ENCODE data around the gene FAM50A. TPM values are rescaled to one million over a fixed set of nuclear protein-coding genes. Genes with fewer than 3 reads are reported as not detected.
A peak's percentile ranks its signal among the peaks of the same experiment; 100 is the strongest.

FAM50A gene
- total RNA-seq, 4 donors from 2014 or later: 18.9 to 37.0 (median 22.7) TPM

- no peak for DNase-seq (ENCODE audit: low spot score in 2 of 2)
- intact Hi-C loops (cut with DNase I; ENCODE audit: low total_unique reads): no loop called here
- WGBS, 2 donors: 90 to 93% methylated on average over 17 to 19 of the region's 19 CpGs
- no peak for TF ChIP-seq POLR2A (IDR thresholded peaks at IDR 0.05)
- no peak for TF ChIP-seq CTCF (IDR thresholded peaks at IDR 0.05)
- H3K4me3 ChIP-seq (ENCODE audit: low read depth, poor library complexity, severe bottlenecking): no peak overlapping the region
Measured at GRCh38 chrX:154435171-154435733, 8.7 kb upstream of the FAM50A start.

- H3K4me3 ChIP-seq (ENCODE audit: low read depth, poor library complexity, severe bottlenecking): peak overlapping the region; percentile 32
- intact Hi-C loops (cut with DNase I; ENCODE audit: low total_unique reads): no loop called here
- WGBS, 2 donors: 23 to 58% methylated on average over 8 to 23 of the region's 78 CpGs
- DNase-seq (ENCODE audit: low spot score in 2 of 2): no peak
- TF ChIP-seq CTCF (IDR thresholded peaks at IDR 0.05) (no peak), POLR2A (IDR thresholded peaks at IDR 0.05) (no peak)
Measured at GRCh38 chrX:154436374-154436982, 7.5 kb upstream of the FAM50A start.

- WGBS, 2 donors: 0 to 59% methylated on average over 16 to 61 of the region's 93 CpGs
- intact Hi-C loops (cut with DNase I; ENCODE audit: low total_unique reads): no loop called here
- H3K4me3 ChIP-seq (ENCODE audit: low read depth, poor library complexity, severe bottlenecking): peak within 1 kb of the TSS; percentile 32
- TF ChIP-seq CTCF (IDR thresholded peaks at IDR 0.05): no peak
- TF ChIP-seq POLR2A (IDR thresholded peaks at IDR 0.05): no peak
- no peak for DNase-seq (ENCODE audit: low spot score in 2 of 2)
Measured at GRCh38 chrX:154436983-154437752, 6.8 kb upstream of the FAM50A start, which contains the start of gene GDI1. TSS of gene GDI1 (plus strand) at chrX:154437154. CDS start at chrX:154437255, 101 bp downstream.

- TF ChIP-seq CTCF (IDR thresholded peaks at IDR 0.05): no peak
- TF ChIP-seq POLR2A (IDR thresholded peaks at IDR 0.05): no peak
- WGBS, 2 donors: 45 to 68% methylated on average over 28 of the region's 28 CpGs
- DNase-seq (ENCODE audit: low spot score in 2 of 2): no peak
- peak overlapping the region; percentile 32 for H3K4me3 ChIP-seq (ENCODE audit: low read depth, poor library complexity, severe bottlenecking)
- intact Hi-C loops (cut with DNase I; ENCODE audit: low total_unique reads): no loop called here
Measured at GRCh38 chrX:154437971-154438893, 5.7 kb upstream of the FAM50A start.

- H3K4me3 ChIP-seq (ENCODE audit: low read depth, poor library complexity, severe bottlenecking): no peak overlapping the region
- intact Hi-C loops (cut with DNase I; ENCODE audit: low total_unique reads): no loop called here
- TF ChIP-seq POLR2A (IDR thresholded peaks at IDR 0.05): no peak
- no peak for TF ChIP-seq CTCF (IDR thresholded peaks at IDR 0.05)
Measured at GRCh38 chrX:154439841-154440240, 4.1 kb upstream of the FAM50A start.

More at GRCh38 chrX:154439841-154440240, 4.1 kb upstream of the FAM50A start:
- 91 to 93% methylated on average over 10 to 18 of the region's 18 CpGs for WGBS, 2 donors
- DNase-seq (ENCODE audit: low spot score in 2 of 2): no peak

Data from lower leg skin (tissue), 4 donors.